Naive thymus-derived CD8-positive, alpha-beta T cell (primary cell): ENCODE data around the gene NEGR1. TPM values are rescaled to one million over a fixed set of nuclear protein-coding genes. Genes with fewer than 3 reads are reported as not detected.

Experiments
- ATAC-seq, 2 donors: fragments of 150-1000 bp; cut with Tn5 transposase in 1 of 2; sonication (Bioruptor Pico), chemical (Tn5 transposase) in 1 of 2; 1 replicate in 1 of 2; 2 replicates in 1 of 2; pipeline ENCODE4 v1.10.0; 2021; ENCODE audit warnings: mild to moderate bottlenecking in 2 of 2, moderate library complexity in 2 of 2
- POLR2A ChIA-PET: fragments of 350-600 bp; sonication (Branson Sonifier 250); formaldehyde crosslinking; loops from one replicate; lab custom pipeline; 2021; ENCODE audit warnings: antibody characterized with exemption; lab: Charles Lee
- DNase-seq, 10 donors: peaks; one replicate each; pipeline versions ENCODE4 v3.0.0 to v3.0.0-alpha.2; 2020 to 2022
- H3K27ac Mint-ChIP-seq, 10 donors: one replicate each; pipeline ENCODE4 v1.8.0; 2020 to 2022; ENCODE audit warnings: mild to moderate bottlenecking in 10 of 10, mixed read lengths in 10 of 10, moderate library complexity in 4 of 10, inconsistent platforms in 1 of 10
- H3K27me3 Mint-ChIP-seq, 5 donors: one replicate each; pipeline ENCODE4 v1.8.0; 2021 to 2022; ENCODE audit warnings: mixed read lengths in 5 of 5
- H3K36me3 Mint-ChIP-seq, 3 donors: one replicate each; pipeline ENCODE4 v1.8.0; 2020 to 2022; ENCODE audit warnings: mixed read lengths in 3 of 3, mild to moderate bottlenecking in 2 of 3, inconsistent platforms in 1 of 3
- H3K4me1 Mint-ChIP-seq, 4 donors: one replicate each; pipeline ENCODE4 v1.8.0; 2021 to 2022; ENCODE audit warnings: mixed read lengths in 4 of 4
- H3K4me3 Mint-ChIP-seq, 10 donors: one replicate each; pipeline ENCODE4 v1.8.0; 2020 to 2022; ENCODE audit warnings: mild to moderate bottlenecking in 10 of 10, mixed read lengths in 10 of 10, moderate library complexity in 6 of 10, inconsistent platforms in 1 of 10
- H3K9me3 Mint-ChIP-seq, 9 donors: one replicate each; pipeline ENCODE4 v1.8.0; 2020 to 2022; ENCODE audit warnings: mixed read lengths in 9 of 9, mild to moderate bottlenecking in 3 of 9, inconsistent platforms in 1 of 9, moderate library complexity in 1 of 9
- polyA plus RNA-seq, 3 donors: library from polyadenylated mRNA; unstranded; fragments of 300-500 nt; fragmentation: Illumina TruSeq; gene quantifications; one replicate each; pipeline ENCODE4 v1.2.3, GENCODE V29; 2021
- total RNA-seq, 8 experiments: library from RNA in 2 of 8; stranded (reverse) in 2 of 8; gene quantifications; one replicate each; pipeline ENCODE4 v1.2.3 and lab custom pipeline; 2021 to 2026

Gene NEGR1
- total RNA-seq (not detected), polyA plus RNA-seq (not detected), total RNA-seq (lab: John Stamatoyannopoulos, UW) (0 to 0.98 (median 0.04) reads per million in 6 experiments)

DNA sequence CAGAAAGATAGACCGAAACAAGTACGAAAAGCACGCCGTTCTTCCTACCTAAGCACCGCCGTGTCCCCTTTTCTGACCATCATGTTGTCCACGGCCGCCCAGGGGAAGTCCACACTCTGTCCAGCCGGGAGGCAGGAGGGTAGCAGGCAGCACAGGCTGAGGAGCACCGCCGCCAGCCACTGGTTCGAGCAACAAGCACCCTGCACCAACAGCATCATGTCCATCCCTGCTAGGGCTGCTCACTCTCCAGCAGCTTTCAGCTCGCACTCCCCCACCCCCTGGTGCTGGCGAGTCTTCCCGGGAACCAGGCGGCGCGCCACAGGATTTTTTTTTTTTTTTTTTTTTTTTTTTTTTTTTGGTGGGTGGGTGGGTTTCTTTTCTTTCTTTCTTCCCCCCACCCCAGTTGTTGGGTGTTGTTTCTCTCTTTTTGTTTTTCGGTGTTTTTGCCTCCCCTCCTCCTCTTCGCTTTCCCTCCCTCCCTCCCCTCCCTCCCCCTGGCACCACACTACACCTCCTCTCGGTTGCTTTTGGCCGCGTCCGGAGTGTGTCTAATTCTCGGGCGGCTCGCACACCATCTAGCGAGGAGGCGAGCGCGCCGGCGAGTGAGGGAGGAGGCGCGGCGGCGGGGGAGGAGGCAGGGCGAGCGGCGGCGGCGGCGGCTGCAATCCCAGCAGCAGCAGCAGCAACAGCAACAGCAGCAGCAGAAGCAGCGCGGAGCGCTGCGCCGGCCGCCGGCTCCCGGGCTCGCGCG, at the start of gene NEGR1:
Gene NEGR1 (minus strand): TSS at position 269 of the 751 bp plus-strand sequence.
- Mint-ChIP-seq H3K27me3 (peaks cover 0 to 8% (median 1%) of the 10 kb centered on the region in 5 donors), H3K4me1 (peaks cover 16 to 24% (median 19%) of the 10 kb centered on the region in 4 donors), H3K9me3 (no peaks in the 10 kb centered on the region), H3K36me3 (no peaks in the 10 kb centered on the region), H3K4me3 (peak within 1 kb of the TSS in 6 of 10 donors; percentile 80 to 91 (median 87)), H3K27ac (peak within 1 kb of the TSS; percentile 46 to 93 (median 76))
- ATAC-seq (peak; percentile 76 to 77), DNase-seq (peak; percentile 42 to 75 (median 59))
- POLR2A ChIA-PET, result no interaction called here

DNA sequence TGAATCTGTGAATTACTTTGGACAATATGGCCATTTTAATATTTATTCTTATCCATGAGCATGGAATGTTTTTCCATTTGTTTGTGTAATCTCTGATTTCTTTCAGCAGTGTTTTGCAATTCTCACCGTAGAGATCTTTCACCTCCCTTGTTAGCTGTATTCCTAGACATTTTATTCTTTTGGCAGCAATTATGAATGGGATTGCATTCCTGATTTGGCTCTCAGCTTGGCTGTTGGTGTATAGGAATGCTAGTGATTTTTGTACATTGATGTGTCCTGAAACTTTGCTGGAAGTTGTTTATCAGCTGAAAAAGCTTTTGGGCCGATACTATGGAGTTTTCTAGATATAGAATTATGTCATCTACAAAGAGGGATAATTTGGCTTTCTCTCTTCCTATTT, 44.2 kb upstream of the NEGR1 start:
- Mint-ChIP-seq H3K4me1 (peaks cover 0 to 3% (median 0%) of the 10 kb centered on the region in 4 donors), H3K27ac (no peak overlapping the region), H3K4me3 (no peak overlapping the region), H3K36me3 (no peaks in the 10 kb centered on the region), H3K9me3 (peaks cover 0 to 2% (median 0%) of the 10 kb centered on the region in 9 donors), H3K27me3 (no peaks in the 10 kb centered on the region)
- POLR2A ChIA-PET, result no interaction called here
- DNase-seq, result no peak
- no peak for ATAC-seq

DNA sequence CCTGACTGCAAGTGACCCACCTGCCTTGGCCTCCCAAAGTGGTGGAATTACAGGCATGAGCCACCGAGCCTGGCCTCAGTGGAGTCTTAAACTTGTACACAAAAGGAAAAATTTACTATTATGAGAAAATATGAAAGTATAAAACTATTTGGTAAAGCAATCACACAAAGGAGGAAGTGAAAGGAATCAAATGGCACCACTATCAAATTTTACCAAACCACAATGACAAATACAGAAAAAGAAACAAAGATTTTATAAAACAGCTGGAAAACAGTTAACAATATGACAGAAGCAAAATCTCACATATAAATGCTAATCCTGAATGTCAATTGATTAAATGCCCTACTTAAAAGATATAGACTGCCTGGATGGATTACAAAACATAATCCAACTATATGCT, 42.1 kb upstream of the NEGR1 start:
- Mint-ChIP-seq H3K27me3 (no peaks in the 10 kb centered on the region), H3K9me3 (no peaks in the 10 kb centered on the region), H3K36me3 (no peaks in the 10 kb centered on the region), H3K4me3 (no peak overlapping the region), H3K27ac (no peak overlapping the region), H3K4me1 (peaks cover 0 to 3% (median 0%) of the 10 kb centered on the region in 4 donors)
- DNase-seq (no peak), ATAC-seq (no peak)
- POLR2A ChIA-PET, result no interaction called here

DNA sequence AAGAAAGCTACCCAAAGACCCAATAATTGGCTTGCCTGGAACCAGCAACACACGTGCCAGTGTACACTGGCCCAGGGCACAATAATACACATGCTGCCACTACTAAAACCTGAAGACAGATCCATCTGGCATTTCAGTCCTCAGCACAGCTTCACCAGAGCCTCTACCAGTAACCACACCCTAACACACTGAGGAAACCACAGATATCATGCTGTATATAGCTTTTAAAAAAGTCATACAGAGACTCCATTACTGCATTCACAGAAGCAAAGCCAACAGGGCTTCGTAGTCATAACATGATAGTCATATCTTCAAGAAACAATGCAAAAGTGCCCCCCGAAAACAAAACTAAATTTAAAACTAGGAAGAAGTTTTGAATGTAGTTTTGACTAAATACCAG, 40.6 kb upstream of the NEGR1 start:
- Mint-ChIP-seq H3K27ac (no peak overlapping the region), H3K4me3 (no peak overlapping the region), H3K36me3 (no peaks in the 10 kb centered on the region), H3K27me3 (no peaks in the 10 kb centered on the region), H3K9me3 (no peaks in the 10 kb centered on the region), H3K4me1 (peaks cover 0 to 3% (median 0%) of the 10 kb centered on the region in 4 donors)
- DNase-seq (no peak), ATAC-seq (no peak)
- POLR2A ChIA-PET, result no interaction called here

DNA sequence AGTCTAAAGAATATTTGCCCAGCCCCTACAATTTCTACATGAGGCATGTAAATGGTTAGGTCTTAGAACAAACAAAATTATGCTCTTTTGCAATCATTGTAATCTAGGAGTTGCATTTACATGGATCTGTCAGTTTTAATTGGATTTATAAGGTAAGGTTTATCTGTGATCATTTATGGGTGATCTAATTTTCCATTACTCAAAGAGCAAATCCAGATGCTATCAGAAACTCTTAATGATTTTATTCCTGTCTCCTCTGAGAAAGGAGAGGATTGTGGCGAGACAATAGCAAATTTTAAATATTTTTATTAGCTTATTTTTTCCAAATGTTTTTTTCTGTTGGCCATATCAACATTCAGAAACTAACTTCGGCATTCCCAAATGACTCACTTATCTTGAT, 14.2 kb upstream of the NEGR1 start:
- ATAC-seq, result no peak
- DNase-seq, result no peak
- POLR2A ChIA-PET, result no interaction called here
- H3K36me3 Mint-ChIP-seq, result no peaks in the 10 kb centered on the region
- peaks cover 0 to 1% (median 0%) of the 10 kb centered on the region in 9 donors for H3K9me3 Mint-ChIP-seq
- H3K27me3 Mint-ChIP-seq, result peaks cover 0 to 5% (median 3%) of the 10 kb centered on the region in 5 donors
- H3K4me3 Mint-ChIP-seq, result no peak overlapping the region
- H3K4me1 Mint-ChIP-seq, result no peaks in the 10 kb centered on the region
- no peak overlapping the region for H3K27ac Mint-ChIP-seq

DNA sequence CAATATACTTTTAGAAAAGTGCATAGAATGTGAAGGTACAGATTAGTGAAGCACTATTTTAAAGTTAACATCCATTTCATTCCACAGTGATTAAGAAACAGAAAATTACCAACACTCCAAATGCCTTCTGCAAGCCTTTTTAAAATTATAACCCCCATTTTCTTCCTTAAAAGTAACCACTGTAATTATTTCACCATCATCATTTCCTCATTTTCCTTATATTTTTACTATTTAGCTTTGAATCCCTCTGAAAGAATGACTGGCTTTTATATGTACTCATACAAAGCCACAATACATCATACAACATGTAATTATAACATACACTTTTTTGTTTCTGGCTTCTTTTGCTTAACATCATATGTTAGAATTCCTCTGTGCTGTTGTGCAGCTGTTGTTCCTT, 6.5 kb upstream of the NEGR1 start:
- Mint-ChIP-seq H3K27ac (no peak overlapping the region), H3K36me3 (no peaks in the 10 kb centered on the region), H3K4me3 (no peak overlapping the region), H3K9me3 (peaks cover 0 to 1% (median 0%) of the 10 kb centered on the region in 9 donors), H3K27me3 (peaks cover 0 to 3% (median 3%) of the 10 kb centered on the region in 5 donors), H3K4me1 (peaks cover 0 to 2% (median 0%) of the 10 kb centered on the region in 4 donors)
- POLR2A ChIA-PET, result no interaction called here
- DNase-seq (no peak), ATAC-seq (no peak)

DNA sequence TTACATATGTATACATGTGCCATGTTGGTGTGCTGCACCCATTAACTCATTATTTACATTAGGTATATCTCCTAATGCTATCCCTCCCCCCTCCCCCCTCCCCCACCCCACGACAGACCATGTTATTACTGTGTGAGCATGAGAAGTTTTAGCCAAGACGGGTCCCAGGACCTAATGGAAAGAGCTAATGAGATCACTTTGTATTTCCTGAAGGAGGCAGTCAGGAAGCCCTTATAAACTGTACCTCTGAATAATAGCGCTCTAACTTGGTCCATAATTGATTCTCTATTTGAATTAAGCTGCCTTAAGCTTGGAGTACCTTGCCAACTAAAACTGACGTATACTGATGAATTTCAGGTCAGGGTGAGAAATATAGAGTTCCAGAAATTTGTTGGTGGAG, 4.1 kb upstream of the NEGR1 start:
- POLR2A ChIA-PET, result no interaction called here

DNA sequence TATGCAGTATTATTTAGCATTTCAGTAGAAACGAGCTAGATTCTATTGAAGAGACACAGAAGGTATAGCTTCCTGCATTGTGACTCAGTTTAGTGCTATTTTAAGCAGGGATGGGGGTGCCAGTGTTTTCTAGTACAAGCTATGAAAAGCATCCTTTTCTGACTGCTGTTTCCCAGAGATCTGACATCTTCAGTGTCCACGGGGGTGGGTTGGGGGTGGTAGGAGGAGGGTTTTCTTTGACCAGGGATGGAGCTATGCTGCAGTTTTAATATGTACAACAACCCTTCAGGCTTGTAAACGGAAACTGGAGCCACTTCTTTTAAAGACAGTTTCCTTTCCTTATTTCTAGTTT, 2.7 kb upstream of the NEGR1 start:
- Mint-ChIP-seq H3K4me3 (no peak overlapping the region), H3K36me3 (no peaks in the 10 kb centered on the region), H3K27me3 (peaks cover 0 to 10% (median 1%) of the 10 kb centered on the region in 5 donors), H3K4me1 (peaks cover 15 to 18% (median 17%) of the 10 kb centered on the region in 4 donors), H3K27ac (no peak overlapping the region), H3K9me3 (no peaks in the 10 kb centered on the region)
- DNase-seq, result no peak
- POLR2A ChIA-PET, result interaction anchor here (0.6 kb wide), 1 partner anchor 1913 kb away, joined by 4 read pairs; the partner anchor contains the start of genes FPGT and LRRIQ3
- ATAC-seq, result no peak

More for the DNA sequence above, 4.1 kb upstream of the NEGR1 start:
- no peaks in the 10 kb centered on the region for H3K36me3 Mint-ChIP-seq
- no peak for DNase-seq
- peaks cover 0 to 6% (median 3%) of the 10 kb centered on the region in 5 donors for H3K27me3 Mint-ChIP-seq
- no peak overlapping the region for H3K27ac Mint-ChIP-seq
- no peak overlapping the region for H3K4me3 Mint-ChIP-seq
- ATAC-seq, result no peak
- no peaks in the 10 kb centered on the region for H3K9me3 Mint-ChIP-seq
- H3K4me1 Mint-ChIP-seq, result peaks cover 10 to 11% (median 10%) of the 10 kb centered on the region in 4 donors

DNA sequence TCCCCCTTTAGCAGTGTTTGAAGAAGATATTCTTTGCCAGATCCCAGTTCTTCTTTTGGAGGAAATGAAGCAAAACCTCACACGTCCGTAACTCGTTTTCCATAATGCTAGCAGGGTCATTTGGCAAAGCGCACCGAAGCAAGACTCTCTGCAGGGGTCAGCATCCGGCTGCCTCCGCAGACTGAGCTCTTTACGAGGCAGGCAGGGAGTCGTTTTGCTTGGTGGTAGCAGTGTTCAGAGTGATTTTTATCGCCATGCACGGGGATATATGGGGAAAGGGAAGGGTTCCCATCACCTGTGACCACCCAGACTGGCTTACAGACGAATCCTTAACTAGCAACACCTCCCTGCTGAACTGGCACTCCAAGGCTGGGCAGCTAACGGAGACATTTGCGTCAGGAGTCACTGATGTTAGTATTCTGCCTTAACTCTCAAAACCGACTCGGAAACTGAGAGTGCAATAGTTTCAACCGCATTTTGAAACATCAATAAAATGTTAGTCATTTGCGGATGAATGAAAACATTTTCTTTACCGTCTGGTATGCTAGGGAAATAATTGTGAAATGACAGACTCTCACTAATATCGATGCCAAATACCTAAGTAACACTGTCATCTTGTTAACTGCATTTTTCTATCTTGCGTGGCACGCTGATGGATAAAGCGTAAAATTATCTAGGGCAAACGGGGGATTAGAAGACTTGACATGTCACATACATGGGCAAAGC, 2.2 kb upstream of the NEGR1 start:
- Mint-ChIP-seq H3K4me1 (peaks cover 16 to 18% (median 17%) of the 10 kb centered on the region in 4 donors), H3K27me3 (peaks cover 0 to 10% (median 1%) of the 10 kb centered on the region in 5 donors), H3K36me3 (no peaks in the 10 kb centered on the region), H3K27ac (no peak overlapping the region), H3K9me3 (no peaks in the 10 kb centered on the region), H3K4me3 (no peak overlapping the region)
- peak in 4 of 10 donors; percentile 2 to 45 (median 24) for DNase-seq
- peak in 1 of 2 donors; percentile 24 for ATAC-seq
- POLR2A ChIA-PET, result no interaction called here

DNA sequence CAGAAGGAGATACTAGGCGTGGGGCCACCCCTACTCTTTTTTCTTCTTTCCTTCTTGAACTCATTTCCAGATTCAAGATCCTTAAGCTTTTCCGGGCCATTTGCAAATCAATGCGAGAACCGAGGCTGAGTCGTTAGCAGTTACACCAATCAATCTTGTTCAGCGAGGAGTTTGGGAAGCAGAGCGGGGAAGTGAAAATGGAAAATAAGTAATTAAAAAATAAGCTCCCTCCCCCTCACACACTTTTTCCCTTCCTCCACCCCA, 1.7 kb upstream of the NEGR1 start:
- POLR2A ChIA-PET, result no interaction called here
- Mint-ChIP-seq H3K27ac (no peak overlapping the region), H3K4me3 (no peak overlapping the region), H3K4me1 (peaks cover 16 to 18% (median 18%) of the 10 kb centered on the region in 4 donors), H3K27me3 (peaks cover 0 to 10% (median 1%) of the 10 kb centered on the region in 5 donors), H3K9me3 (no peaks in the 10 kb centered on the region), H3K36me3 (no peaks in the 10 kb centered on the region)
- DNase-seq (no peak), ATAC-seq (no peak)

DNA sequence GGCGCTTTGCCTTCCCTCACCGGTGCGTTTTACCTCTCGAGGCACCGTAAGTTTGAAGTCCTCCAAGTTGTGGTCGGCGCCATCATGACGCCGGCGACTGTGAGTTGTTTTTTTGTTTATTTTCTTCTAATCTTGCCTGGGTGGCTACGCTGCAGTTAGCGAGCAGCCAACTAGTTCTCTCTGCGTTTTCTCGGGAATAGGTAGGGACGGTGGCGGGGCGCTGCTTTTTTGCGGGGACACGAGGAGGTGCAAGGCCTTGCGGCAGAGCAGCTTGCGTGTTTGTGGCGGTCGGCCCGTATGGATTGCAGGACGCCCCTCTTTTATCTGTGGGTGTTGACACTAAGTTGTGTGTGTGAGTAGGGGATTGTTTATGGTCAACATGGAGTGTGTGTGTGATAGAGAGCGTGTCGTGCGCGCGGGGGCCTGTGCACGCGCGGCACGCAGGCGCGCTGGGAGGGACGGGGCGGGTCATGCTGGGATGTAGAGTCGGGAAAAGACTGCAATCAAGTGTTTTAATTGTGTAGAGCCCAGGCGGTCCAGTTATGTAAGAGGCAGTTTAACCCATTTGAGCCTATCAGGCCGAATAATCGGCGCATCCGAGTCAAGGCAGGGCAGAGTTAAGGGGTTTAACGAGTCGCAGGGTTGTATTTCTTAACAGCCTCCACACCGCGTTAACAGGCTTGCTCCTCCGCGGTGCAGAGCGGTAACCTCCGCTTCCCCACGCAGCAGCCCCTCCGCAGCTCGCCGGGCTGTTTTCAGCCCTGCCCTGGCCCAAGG, 1.2 kb upstream of the NEGR1 start:
- POLR2A ChIA-PET, result no interaction called here
- Mint-ChIP-seq H3K4me3 (no peak overlapping the region), H3K9me3 (no peaks in the 10 kb centered on the region), H3K4me1 (peaks cover 16 to 19% (median 18%) of the 10 kb centered on the region in 4 donors), H3K27ac (no peak overlapping the region), H3K36me3 (no peaks in the 10 kb centered on the region), H3K27me3 (peaks cover 0 to 8% (median 1%) of the 10 kb centered on the region in 5 donors)
- DNase-seq (peak in 8 of 10 donors; percentile 1 to 59 (median 36)), ATAC-seq (peak; percentile 26 to 50)

DNA sequence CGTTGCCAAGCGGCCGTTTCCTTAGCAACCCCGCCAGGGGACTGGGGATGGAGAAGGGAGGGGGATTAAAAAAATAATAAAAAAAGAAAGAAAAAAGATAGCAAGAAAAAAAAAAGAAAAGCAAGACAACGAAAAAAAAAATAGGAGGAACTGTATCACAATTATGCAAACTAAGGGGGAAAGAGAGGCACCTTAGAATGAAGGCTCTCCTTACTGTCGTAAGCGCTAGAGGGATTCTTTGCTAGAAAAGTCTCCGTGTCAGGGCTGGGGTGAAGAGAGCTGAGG, 625 bp upstream of the NEGR1 start:
- peak in 3 of 10 donors; percentile 38 to 47 (median 43) for DNase-seq
- Mint-ChIP-seq H3K36me3 (no peaks in the 10 kb centered on the region), H3K27me3 (peaks cover 0 to 8% (median 1%) of the 10 kb centered on the region in 5 donors), H3K4me1 (peaks cover 16 to 24% (median 19%) of the 10 kb centered on the region in 4 donors), H3K27ac (no peak overlapping the region), H3K4me3 (no peak overlapping the region), H3K9me3 (no peaks in the 10 kb centered on the region)
- POLR2A ChIA-PET, result no interaction called here
- peak; percentile 51 to 54 for ATAC-seq
